Subcutaneous adipose tissue (tissue), 4 donors: Measurements from ENCODE around the gene SEBOX. TPM values are rescaled to one million over a fixed set of nuclear protein-coding genes. Genes with fewer than 3 reads are reported as not detected.

Experiments used
- total RNA-seq, 4 donors: library from RNA; depleted of rRNA; stranded (reverse); fragments of >200 nt; gene quantifications; one replicate each; pipeline ENCODE4 v1.1.0, GENCODE V29; 2016
- TF ChIP-seq, protein P1 (sequence below): fragments of 450-650 bp; IDR thresholded peaks from one replicate; pipeline ENCODE4 v1.5.1; 2016; ENCODE audit warnings: low read depth, mild to moderate bottlenecking, control low read depth, antibody characterized with exemption, moderate library complexity

SEBOX gene
- total RNA-seq, 4 donors from 2014 or later, result not detected

- TF ChIP-seq, protein P1, sequence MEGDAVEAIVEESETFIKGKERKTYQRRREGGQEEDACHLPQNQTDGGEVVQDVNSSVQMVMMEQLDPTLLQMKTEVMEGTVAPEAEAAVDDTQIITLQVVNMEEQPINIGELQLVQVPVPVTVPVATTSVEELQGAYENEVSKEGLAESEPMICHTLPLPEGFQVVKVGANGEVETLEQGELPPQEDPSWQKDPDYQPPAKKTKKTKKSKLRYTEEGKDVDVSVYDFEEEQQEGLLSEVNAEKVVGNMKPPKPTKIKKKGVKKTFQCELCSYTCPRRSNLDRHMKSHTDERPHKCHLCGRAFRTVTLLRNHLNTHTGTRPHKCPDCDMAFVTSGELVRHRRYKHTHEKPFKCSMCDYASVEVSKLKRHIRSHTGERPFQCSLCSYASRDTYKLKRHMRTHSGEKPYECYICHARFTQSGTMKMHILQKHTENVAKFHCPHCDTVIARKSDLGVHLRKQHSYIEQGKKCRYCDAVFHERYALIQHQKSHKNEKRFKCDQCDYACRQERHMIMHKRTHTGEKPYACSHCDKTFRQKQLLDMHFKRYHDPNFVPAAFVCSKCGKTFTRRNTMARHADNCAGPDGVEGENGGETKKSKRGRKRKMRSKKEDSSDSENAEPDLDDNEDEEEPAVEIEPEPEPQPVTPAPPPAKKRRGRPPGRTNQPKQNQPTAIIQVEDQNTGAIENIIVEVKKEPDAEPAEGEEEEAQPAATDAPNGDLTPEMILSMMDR, result no peak
Measured at GRCh38 chr17:28385406-28385805, 20.4 kb upstream of the SEBOX start.

DNA sequence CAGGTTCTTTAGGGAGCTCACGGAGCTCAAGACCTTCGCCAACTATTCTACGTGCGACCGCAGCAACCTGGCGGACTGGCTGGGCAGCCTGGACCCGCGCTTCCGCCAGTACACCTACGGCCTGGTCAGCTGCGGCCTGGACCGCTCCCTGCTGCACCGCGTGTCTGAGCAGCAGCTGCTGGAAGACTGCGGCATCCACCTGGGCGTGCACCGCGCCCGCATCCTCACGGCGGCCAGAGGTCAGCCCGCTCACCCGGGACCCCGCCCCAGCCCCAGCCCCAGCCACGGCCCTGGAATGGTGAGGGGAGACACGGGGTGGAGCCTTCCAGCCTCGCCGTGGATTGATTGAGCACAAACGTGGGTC lies 20.0 kb upstream of the SEBOX start:
- TF ChIP-seq, protein P1, result no peak

DNA sequence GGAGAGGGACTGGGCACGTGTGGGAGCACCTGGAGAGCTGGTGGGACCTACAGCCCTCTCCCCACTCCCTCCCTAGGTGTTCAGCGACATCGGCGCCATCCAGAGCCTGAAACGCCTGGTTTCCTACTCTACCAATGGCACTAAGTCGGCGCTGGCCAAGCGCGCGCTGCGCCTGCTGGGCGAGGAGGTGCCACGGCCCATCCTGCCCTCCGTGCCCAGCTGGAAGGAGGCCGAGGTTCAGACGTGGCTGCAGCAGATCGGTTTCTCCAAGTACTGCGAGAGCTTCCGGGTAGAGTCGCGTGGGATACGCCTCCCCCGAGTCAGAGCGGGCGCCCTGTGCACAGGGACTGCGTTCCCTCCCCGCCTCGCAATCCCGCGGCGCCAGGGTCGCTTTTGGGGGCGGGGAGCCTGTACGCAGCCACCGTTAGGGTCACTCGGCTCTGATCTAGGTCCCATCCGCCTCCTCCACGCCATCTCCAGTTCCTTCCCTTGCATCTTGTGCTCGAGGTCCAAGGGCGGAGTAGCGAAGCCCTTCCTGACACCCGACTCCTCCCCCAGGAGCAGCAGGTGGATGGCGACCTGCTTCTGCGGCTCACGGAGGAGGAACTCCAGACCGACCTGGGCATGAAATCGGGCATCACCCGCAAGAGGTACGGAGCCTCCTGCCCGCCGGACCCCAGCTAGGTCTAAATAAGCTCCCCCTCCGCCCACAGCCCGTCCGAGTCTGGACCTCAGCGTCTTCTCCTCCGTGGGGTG lies 19.5 kb upstream of the SEBOX start:
- TF ChIP-seq, protein P1, result no peak

DNA sequence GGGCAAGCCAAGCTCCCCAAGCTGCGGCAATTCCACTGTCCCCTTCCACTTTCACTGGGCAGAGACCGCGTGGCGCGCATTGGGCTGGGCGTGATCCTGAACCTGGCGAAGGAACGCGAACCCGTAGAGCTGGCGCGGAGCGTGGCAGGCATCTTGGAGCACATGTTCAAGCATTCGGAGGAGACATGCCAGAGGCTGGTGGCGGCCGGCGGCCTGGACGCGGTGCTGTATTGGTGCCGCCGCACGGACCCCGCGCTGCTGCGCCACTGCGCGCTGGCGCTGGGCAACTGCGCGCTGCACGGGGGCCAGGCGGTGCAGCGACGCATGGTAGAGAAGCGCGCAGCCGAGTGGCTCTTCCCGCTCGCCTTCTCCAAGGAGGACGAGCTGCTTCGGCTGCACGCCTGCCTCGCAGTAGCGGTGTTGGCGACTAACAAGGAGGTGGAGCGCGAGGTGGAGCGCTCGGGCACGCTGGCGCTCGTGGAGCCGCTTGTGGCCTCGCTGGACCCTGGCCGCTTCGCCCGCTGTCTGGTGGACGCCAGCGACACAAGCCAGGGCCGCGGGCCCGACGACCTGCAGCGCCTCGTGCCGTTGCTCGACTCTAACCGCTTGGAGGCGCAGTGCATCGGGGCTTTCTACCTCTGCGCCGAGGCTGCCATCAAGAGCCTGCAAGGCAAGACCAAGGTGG lies 16.3 kb upstream of the SEBOX start:
- TF ChIP-seq, protein P1, result no peak

DNA sequence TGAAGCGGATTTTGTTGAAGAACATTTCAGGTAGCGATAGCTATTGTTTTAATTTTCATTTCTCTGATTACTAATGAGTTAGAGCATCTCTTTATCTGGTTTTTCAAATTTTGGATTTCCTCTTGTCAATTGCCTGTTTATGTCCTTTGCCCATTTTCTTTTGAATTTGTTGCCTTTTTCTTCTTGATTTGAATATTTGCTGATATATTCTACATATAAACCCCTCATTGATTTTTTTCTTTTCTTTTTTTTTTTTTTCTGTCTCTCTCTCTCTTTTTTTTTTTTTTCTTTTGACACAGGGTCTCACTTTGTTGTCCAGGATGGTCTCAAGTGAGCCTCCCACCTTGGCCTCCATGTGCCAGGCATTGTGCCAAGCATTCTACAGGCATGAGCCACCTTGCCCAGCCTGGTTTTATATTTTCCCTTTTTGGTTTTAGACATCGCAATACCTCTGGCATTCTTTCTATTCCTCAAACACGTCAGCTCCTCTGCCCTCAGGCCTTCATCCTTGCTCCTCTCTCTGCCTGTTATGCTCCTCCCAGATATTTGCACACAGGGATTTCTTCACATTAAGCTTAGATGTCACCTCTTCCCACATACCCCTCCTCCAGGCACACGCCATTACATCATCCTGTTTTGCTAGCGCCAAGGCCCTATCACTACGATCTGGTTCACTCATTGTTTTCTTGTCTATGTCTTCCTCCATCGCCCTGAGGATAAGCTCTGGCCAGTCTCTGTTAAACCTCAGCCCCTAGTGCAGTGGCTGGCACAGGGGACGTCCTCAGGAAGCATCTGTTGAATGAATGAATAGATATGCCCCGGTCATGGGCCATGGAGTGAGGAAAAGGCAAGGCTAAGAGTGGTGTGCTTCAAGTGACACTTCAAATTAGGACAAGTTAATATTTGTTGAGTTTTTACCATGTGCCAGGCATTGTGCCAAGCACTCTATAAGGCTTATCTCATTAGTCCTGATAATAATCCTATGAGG lies 15.1 kb upstream of the SEBOX start:
- TF ChIP-seq, protein P1, result no peak

DNA sequence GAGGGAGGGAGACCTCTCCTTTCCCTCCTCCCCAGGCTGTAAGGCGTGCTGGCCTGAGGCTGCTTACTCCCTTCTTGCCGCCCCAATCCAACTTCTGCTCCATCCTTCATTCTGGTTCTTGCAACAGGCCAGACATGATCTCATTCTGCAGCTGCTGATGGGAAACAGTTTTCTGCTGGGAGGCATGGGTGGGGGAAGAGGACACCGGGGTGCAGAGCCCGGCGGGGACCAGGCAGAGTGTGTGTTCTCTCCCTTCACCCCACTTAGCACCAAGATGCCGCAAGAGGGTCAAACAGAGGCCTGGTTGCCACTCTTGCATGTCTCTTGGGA lies 7.9 kb upstream of the SEBOX start:
- TF ChIP-seq, protein P1, result no peak
